ENCODE measurements around the gene PDE10A.

DNA sequence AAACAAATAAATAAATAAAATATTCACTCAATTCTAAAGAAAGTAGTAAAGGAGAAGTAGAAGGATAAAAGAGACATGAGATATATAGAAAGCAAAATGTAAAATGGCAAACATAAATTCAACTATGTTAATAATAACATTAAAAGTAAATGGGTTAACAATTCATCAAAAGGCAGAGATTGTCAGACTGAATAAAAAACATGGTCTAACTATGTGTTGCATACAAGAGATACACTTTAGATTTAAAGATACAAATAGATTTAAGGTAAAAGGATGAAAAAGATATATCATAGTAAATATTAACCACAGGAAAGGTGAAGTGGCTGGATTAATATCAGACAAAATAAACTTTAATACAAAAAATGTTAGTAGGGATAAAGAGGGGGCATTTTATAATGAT, 35.8 kb upstream of the PDE10A start:
- TF ChIP-seq, protein P1, sequence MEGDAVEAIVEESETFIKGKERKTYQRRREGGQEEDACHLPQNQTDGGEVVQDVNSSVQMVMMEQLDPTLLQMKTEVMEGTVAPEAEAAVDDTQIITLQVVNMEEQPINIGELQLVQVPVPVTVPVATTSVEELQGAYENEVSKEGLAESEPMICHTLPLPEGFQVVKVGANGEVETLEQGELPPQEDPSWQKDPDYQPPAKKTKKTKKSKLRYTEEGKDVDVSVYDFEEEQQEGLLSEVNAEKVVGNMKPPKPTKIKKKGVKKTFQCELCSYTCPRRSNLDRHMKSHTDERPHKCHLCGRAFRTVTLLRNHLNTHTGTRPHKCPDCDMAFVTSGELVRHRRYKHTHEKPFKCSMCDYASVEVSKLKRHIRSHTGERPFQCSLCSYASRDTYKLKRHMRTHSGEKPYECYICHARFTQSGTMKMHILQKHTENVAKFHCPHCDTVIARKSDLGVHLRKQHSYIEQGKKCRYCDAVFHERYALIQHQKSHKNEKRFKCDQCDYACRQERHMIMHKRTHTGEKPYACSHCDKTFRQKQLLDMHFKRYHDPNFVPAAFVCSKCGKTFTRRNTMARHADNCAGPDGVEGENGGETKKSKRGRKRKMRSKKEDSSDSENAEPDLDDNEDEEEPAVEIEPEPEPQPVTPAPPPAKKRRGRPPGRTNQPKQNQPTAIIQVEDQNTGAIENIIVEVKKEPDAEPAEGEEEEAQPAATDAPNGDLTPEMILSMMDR (IDR thresholded peaks at IDR 0.05; ENCODE audit: insufficient read depth, low read length, poor library complexity, severe bottlenecking) = no peak
- no peak for TF ChIP-seq EZH2phosphoT487 (conservative IDR thresholded peaks at IDR 0.05; ENCODE audit: low read length)
